Neural progenitor cell (in vitro differentiated cells): ENCODE results near the gene MLN.

Experiments
- EZH2phosphoT487 ChIP-seq: fragments of 200-600 bp; sonication (generic); IDR thresholded peaks from 2 replicates; pipeline ENCODE4 v1.6.1; 2017; ENCODE audit warnings: antibody characterized with exemption
- TF ChIP-seq, protein P1 (sequence below): fragments of 200-600 bp; sonication (generic); IDR thresholded peaks from 2 replicates; pipeline ENCODE4 v1.5.1; 2017; ENCODE audit warnings: antibody characterized with exemption, mild to moderate bottlenecking

DNA sequence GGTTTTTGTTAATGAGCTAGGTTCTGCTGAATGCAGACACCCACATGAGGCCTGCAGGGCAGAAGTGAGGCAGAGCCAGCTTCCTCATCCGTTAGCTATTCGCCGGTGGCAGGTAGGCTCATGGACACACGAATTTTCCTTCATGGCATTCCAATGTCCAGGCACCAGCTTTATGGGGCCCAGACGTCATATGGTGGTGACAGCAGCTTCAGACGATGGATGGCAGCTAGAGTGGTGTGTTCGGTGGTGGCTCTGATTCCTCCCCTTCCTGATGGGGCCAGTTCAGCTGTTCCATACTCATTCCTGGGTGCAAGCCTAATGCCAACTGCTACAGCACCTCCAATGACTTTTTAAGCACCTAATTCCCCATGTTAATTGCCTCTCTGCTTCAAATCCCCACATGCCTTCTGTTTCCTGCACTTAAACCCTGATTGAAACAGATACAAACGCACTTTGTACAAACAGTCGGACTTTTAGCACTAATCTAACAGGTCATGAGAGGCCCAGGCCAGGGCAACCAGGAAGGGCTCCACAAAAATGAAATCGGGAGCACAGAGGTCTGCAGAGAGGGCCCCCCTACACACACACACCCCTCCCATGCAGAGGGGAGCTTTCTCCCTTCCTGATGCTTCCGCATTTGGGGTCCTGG lies 35.7 kb upstream of the MLN start:
- TF ChIP-seq, protein P1, sequence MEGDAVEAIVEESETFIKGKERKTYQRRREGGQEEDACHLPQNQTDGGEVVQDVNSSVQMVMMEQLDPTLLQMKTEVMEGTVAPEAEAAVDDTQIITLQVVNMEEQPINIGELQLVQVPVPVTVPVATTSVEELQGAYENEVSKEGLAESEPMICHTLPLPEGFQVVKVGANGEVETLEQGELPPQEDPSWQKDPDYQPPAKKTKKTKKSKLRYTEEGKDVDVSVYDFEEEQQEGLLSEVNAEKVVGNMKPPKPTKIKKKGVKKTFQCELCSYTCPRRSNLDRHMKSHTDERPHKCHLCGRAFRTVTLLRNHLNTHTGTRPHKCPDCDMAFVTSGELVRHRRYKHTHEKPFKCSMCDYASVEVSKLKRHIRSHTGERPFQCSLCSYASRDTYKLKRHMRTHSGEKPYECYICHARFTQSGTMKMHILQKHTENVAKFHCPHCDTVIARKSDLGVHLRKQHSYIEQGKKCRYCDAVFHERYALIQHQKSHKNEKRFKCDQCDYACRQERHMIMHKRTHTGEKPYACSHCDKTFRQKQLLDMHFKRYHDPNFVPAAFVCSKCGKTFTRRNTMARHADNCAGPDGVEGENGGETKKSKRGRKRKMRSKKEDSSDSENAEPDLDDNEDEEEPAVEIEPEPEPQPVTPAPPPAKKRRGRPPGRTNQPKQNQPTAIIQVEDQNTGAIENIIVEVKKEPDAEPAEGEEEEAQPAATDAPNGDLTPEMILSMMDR = no peak
- TF ChIP-seq EZH2phosphoT487 = no peak
